ENCODE measurements around the gene CPSF4.
"Not testable (repeated sequence)": the region's sequence is repeated elsewhere in the genome, so short reads cannot be mapped to it uniquely, and the experiment has no call there.

The CPSF4 gene

GRCh38 chr7:99498546-99498944, 59.8 kb downstream of the CPSF4 start:
- H3K4me3 ChIP-seq (replicated peaks; ENCODE audit: low read depth, low read length), result peak overlapping the region; percentile 99
- TF ChIP-seq, protein P1, sequence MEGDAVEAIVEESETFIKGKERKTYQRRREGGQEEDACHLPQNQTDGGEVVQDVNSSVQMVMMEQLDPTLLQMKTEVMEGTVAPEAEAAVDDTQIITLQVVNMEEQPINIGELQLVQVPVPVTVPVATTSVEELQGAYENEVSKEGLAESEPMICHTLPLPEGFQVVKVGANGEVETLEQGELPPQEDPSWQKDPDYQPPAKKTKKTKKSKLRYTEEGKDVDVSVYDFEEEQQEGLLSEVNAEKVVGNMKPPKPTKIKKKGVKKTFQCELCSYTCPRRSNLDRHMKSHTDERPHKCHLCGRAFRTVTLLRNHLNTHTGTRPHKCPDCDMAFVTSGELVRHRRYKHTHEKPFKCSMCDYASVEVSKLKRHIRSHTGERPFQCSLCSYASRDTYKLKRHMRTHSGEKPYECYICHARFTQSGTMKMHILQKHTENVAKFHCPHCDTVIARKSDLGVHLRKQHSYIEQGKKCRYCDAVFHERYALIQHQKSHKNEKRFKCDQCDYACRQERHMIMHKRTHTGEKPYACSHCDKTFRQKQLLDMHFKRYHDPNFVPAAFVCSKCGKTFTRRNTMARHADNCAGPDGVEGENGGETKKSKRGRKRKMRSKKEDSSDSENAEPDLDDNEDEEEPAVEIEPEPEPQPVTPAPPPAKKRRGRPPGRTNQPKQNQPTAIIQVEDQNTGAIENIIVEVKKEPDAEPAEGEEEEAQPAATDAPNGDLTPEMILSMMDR (IDR thresholded peaks at IDR 0.05; ENCODE audit: low read length, missing control alignments), result no peak
- DNase-seq (ENCODE audit: low read depth), result no peak

DNA sequence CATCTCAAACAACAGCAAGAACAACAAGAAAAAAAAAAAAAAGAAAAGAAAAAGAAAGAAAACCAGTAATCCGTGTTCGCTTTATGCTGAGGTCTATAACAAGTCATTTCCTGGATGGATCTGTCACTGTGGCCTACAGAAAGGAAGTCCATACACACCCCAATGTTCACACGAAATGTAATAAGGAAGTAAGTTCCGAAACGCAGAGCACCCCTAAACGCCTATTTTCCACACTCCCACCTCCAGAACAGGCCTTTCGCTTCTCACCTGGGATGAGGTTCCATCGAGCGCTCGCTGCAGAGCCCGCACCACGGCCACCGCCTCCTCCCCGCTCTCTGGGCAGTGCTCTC, 60.6 kb downstream of the CPSF4 start:
- peak overlapping the region; percentile 99 for H3K4me3 ChIP-seq (replicated peaks; ENCODE audit: low read depth, low read length)
- DNase-seq (ENCODE audit: low read depth), result no peak
- TF ChIP-seq, protein P1 (IDR thresholded peaks at IDR 0.05; ENCODE audit: low read length, missing control alignments), result no peak

- TF ChIP-seq, protein P1 (IDR thresholded peaks at IDR 0.05; ENCODE audit: low read length, missing control alignments), result no peak
- H3K4me3 ChIP-seq (replicated peaks; ENCODE audit: low read depth, low read length), result peak within 1 kb of the TSS; percentile 99
- DNase-seq (ENCODE audit: low read depth), result peak; percentile 94
Measured at GRCh38 chr7:99499721-99500636, 61.2 kb downstream of the CPSF4 start, which contains the start of gene ZNF394. Gene ZNF394 (minus strand): TSS chr7:99500281. CDS start chr7:99500093, 188 bp downstream.

- TF ChIP-seq, protein P1 (IDR thresholded peaks at IDR 0.05; ENCODE audit: low read length, missing control alignments), result no peak
- peak overlapping the region; percentile 99 for H3K4me3 ChIP-seq (replicated peaks; ENCODE audit: low read depth, low read length)
- DNase-seq (ENCODE audit: low read depth), result no peak
Measured at GRCh38 chr7:99500637-99501009, 61.9 kb downstream of the CPSF4 start.

DNA sequence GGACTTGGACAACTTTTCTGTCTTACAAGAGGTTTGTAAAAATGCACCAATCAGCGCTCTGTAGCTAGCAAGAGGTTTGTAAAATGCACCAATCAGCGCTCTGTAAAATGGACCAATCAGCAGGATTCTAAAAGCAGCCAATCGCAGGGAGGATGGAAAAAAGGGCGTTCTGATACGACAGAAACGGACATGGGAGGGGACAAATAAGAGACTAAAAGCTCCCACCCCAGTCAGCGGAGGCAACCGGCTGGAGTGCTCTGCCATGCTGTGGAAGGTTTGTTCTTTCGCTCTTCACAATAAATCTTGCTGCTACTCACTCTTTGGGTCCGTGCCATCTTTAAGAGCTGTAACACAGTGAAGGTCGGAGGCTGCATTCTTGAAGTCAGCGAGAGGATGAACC, 62.5 kb downstream of the CPSF4 start:
- H3K4me3 ChIP-seq (replicated peaks; ENCODE audit: low read depth, low read length); DNase-seq (ENCODE audit: low read depth): not testable (repeated sequence)

DNA sequence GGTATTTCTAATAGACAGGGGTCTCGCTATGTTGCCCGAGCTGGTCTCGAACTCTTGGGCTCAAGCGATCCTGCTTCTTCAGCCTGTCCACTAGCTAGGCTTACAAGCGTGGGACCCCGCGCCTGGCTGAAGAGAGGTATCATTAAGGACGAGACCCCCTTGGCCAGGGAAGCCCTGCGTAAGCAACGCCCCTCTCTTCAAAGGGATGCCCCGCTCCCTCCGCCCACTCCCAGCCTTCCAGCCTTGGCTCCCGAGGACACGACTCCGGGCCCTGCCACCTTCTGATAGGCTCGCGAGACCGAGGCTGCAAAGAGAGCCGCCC, 65.5 kb downstream of the CPSF4 start:
- TF ChIP-seq, protein P1 (IDR thresholded peaks at IDR 0.05; ENCODE audit: low read length, missing control alignments), result no peak
- peak overlapping the region; percentile 95 for H3K4me3 ChIP-seq (replicated peaks; ENCODE audit: low read depth, low read length)
- no peak for DNase-seq (ENCODE audit: low read depth)

DNA sequence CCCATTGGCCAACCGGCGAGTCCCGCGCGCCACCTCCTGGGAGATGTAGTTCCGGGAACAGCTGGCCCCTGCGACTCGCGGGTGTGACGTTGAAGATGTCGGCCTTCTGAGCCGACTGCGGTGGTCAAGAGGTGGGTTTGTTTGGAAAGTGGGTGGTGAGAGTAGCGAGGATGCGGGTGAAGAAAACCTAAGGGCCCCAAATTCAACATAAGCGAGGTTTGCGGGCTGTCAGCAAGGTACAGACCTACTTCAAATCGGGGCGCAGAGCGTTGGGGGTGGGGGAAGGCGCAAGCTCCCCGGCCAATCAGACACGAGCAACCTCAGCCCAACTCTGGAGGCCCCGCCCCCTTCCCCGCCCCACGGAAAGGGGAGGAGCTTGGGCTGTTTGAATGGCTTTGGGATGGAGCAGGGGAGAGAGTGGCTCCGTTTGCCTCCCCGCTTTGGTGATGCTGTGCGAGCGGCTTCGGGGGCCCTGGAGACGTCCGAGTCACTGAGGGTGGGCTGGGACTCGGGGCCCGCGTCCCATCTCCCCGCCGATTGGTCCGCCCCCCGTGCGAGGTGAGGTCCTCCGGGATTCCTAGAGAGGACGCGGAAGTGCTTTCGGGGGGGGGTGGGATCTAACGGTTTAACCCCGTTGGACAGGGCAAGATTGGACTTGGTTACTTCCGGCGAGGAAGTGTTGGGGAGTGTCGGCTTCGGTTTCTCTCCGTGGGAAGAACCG, 66.0 kb downstream of the CPSF4 start, which contains the start of gene ZKSCAN5:
ZKSCAN5 (plus strand) TSS at position 60 of the 721 bp plus-strand sequence. CDS start 1,383 bp downstream, outside the sequence.
- DNase-seq (ENCODE audit: low read depth), result peak; percentile 97
- peak within 1 kb of the TSS; percentile 95 for H3K4me3 ChIP-seq (replicated peaks; ENCODE audit: low read depth, low read length)
- TF ChIP-seq, protein P1 (IDR thresholded peaks at IDR 0.05; ENCODE audit: low read length, missing control alignments), result no peak

All from fibroblast of pulmonary artery (primary cell).